Sigmoid colon (tissue), 7 donors: ENCODE measurements around the gene L2HGDH. TPM values are rescaled to one million over a fixed set of nuclear protein-coding genes. Genes with fewer than 3 reads are reported as not detected.

Experiments
- DNase-seq: peaks from one replicate; pipeline ENCODE4 v3.0.0-alpha.2; 2019
- H3K27ac ChIP-seq, 4 donors: fragments of 200-600 bp; sonication (generic); one replicate each; pipeline ENCODE4 v1.5.1; 2016 to 2019; ENCODE audit warnings: mild to moderate bottlenecking in 1 of 4
- H3K27me3 ChIP-seq, 3 donors: fragments of 200-600 bp; sonication (generic); one replicate each; pipeline ENCODE4 v1.5.1; 2019; ENCODE audit warnings: mild to moderate bottlenecking in 1 of 3
- H3K36me3 ChIP-seq, 4 donors: fragments of 200-600 bp; sonication (generic); one replicate each; pipeline ENCODE4 v1.5.1; 2016 to 2019
- H3K4me1 ChIP-seq, 4 donors: fragments of 200-600 bp; sonication (generic); one replicate each; pipeline ENCODE4 v1.5.1; 2017 to 2019
- H3K4me3 ChIP-seq, 4 donors: fragments of 200-600 bp; sonication (generic); one replicate each; pipeline ENCODE4 v1.5.1; 2017 to 2019; ENCODE audit warnings: mild to moderate bottlenecking in 2 of 4, moderate library complexity in 1 of 4
- H3K9me3 ChIP-seq, 4 donors: fragments of 200-600 bp in 3 of 4; sonication (generic) in 3 of 4; one replicate each; pipeline versions ENCODE4 v1.5.1 to v1.6.1; 2013 to 2019
- CTCF ChIP-seq, 4 experiments: fragments of 450-650 bp in 3 of 4; fragments of 200-600 bp in 1 of 4; IDR thresholded peaks; one replicate each; pipeline ENCODE4 v1.5.1; 2016 to 2019; ENCODE audit warnings: antibody characterized with exemption in 4 of 4, mild to moderate bottlenecking in 3 of 4, moderate library complexity in 2 of 4
- EP300 ChIP-seq, 4 donors: sonication (generic); formaldehyde crosslinking; IDR thresholded peaks; one replicate each; pipeline ENCODE4 v1.6.1; 2017; ENCODE audit warnings: antibody characterized with exemption in 4 of 4
- POLR2A ChIP-seq, 2 donors: fragments of 450-650 bp; IDR thresholded peaks; one replicate each; pipeline ENCODE4 v1.6.1; 2016; ENCODE audit warnings: antibody characterized with exemption in 2 of 2, mild to moderate bottlenecking in 2 of 2, moderate library complexity in 2 of 2
- POLR2AphosphoS5 ChIP-seq, 4 donors: sonication (generic); formaldehyde crosslinking; IDR thresholded peaks; one replicate each; pipeline ENCODE4 v1.6.1; 2017; ENCODE audit warnings: antibody characterized with exemption in 4 of 4
- WGBS, 2 donors: extraction: QIAGEN DNeasy Blood & Tissue Kit; methylation state at CpG; one replicate each; pipeline ENCODE4 v1.1.7; 2013; 5-methylcytosine and 5-hydroxymethylcytosine counted together
- intact Hi-C: fragments of 100-400 bp; cut with DNase I; formaldehyde crosslinking; loops from one replicate; pipeline ENCODE4 v1.15.1; 2023
- polyA plus RNA-seq, 3 donors: library from polyadenylated mRNA; stranded (reverse); fragments of 200-250 nt; gene quantifications; one replicate each; pipeline ENCODE4 v1.2.3, GENCODE V29; 2013
- total RNA-seq, 4 donors: library from RNA; depleted of rRNA; stranded (reverse); fragments of >200 nt; gene quantifications; one replicate each; pipeline ENCODE4 v1.1.0, GENCODE V29; 2016
- donor health status: healthy with polysubstance abuse.
- donor health status: Bipolar disorder and iron deficiency.
- donor health status: healthy.

L2HGDH gene
- total and polyA plus RNA-seq, 7 donors: 2.7 to 6.7 (median 3.9) TPM

GRCh38 chr14:50344876-50345563 lies 33.0 kb upstream of the L2HGDH start:
- H3K27ac ChIP-seq: peak overlapping the region; percentile 45 to 81 (median 68)
- H3K36me3 ChIP-seq: no peaks in the 10 kb centered on the region
- H3K9me3 ChIP-seq: no peaks in the 10 kb centered on the region
- no peak overlapping the region for H3K4me3 ChIP-seq
- TF ChIP-seq POLR2AphosphoS5 (IDR thresholded peaks at IDR 0.05) (peak; percentile 31 to 72 (median 48)), POLR2A (IDR thresholded peaks at IDR 0.05) (no peak), CTCF (IDR thresholded peaks at IDR 0.05) (no peak), EP300 (IDR thresholded peaks at IDR 0.05) (peak in 3 of 4 donors; percentile 51 to 79 (median 64))
- no peaks in the 10 kb centered on the region for H3K27me3 ChIP-seq
- H3K4me1 ChIP-seq: peaks cover 0 to 93% (median 79%) of the 10 kb centered on the region in 4 donors
- intact Hi-C loops: loop anchor here (5.0 kb wide), 1 partner anchor 52 kb away; the partner anchor contains the start of gene CDKL1
- DNase-seq: no peak
- 54 to 72% methylated on average over 4 of the region's 4 CpGs for WGBS, 2 donors

- no peak overlapping the region for H3K4me3 ChIP-seq
- H3K27me3 ChIP-seq: no peaks in the 10 kb centered on the region
- DNase-seq: no peak
- H3K36me3 ChIP-seq: no peaks in the 10 kb centered on the region
- WGBS, 2 donors: 84 to 94% methylated on average over 7 of the region's 7 CpGs
- intact Hi-C loops: no loop called here
- peaks cover 0 to 98% (median 79%) of the 10 kb centered on the region in 4 donors for H3K4me1 ChIP-seq
- H3K27ac ChIP-seq: peak overlapping the region; percentile 45 to 81 (median 68)
- TF ChIP-seq CTCF (IDR thresholded peaks at IDR 0.05) (no peak), POLR2A (IDR thresholded peaks at IDR 0.05) (no peak)
- H3K9me3 ChIP-seq: no peaks in the 10 kb centered on the region
These were observed 32.2 kb upstream of the L2HGDH start for GRCh38 chr14:50344116-50344775.

GRCh38 chr14:50343434-50343833 lies 31.4 kb upstream of the L2HGDH start:
- Histone ChIP-seq H3K9me3 (no peaks in the 10 kb centered on the region), H3K27ac (peak overlapping the region in 3 of 4 donors; percentile 57 to 81 (median 80)), H3K4me1 (peaks cover 0 to 98% (median 74%) of the 10 kb centered on the region in 4 donors), H3K36me3 (peaks cover 0 to under 1% (median 0%) of the 10 kb centered on the region in 4 donors), H3K4me3 (no peak overlapping the region), H3K27me3 (no peaks in the 10 kb centered on the region)
- WGBS, 2 donors: 71 to 82% methylated on average over 1 of the region's 1 CpG
- no peak for DNase-seq
- no peak for TF ChIP-seq POLR2A (IDR thresholded peaks at IDR 0.05)
- peak in 1 of 4 donors; percentile 9 for TF ChIP-seq POLR2AphosphoS5 (IDR thresholded peaks at IDR 0.05)
- intact Hi-C loops: loop anchor here (2.0 kb wide), 1 partner anchor 189 kb away; the partner anchor contains the start of gene MAP4K5

- Histone ChIP-seq H3K9me3 (no peaks in the 10 kb centered on the region), H3K4me3 (peak overlapping the region; percentile 14 to 38 (median 26)), H3K27me3 (no peaks in the 10 kb centered on the region), H3K27ac (peak overlapping the region; percentile 55 to 81 (median 68)), H3K4me1 (peaks cover 0 to 94% (median 65%) of the 10 kb centered on the region in 4 donors), H3K36me3 (peaks cover 0 to 10% (median 2%) of the 10 kb centered on the region in 4 donors)
- DNase-seq: peak; percentile 88
- intact Hi-C loops: loop anchor here (2.0 kb wide), 1 partner anchor 190 kb away; the partner anchor contains the start of gene MAP4K5
- TF ChIP-seq POLR2AphosphoS5 (IDR thresholded peaks at IDR 0.05) (peak in 3 of 4 donors; percentile 53 to 73 (median 67)), EP300 (IDR thresholded peaks at IDR 0.05) (peak in 1 of 4 donors; percentile 10), POLR2A (IDR thresholded peaks at IDR 0.05) (no peak), CTCF (IDR thresholded peaks at IDR 0.05) (peak in 1 of 4 experiments; percentile 16)
- WGBS, 2 donors: 9 to 27% methylated on average over 8 of the region's 8 CpGs
These were observed 30.4 kb upstream of the L2HGDH start for GRCh38 chr14:50342221-50343078.
